ENCODE results near the gene CNTFR. TPM values are rescaled to one million over a fixed set of nuclear protein-coding genes. Genes with fewer than 3 reads are reported as not detected.

Gene CNTFR
- total and polyA plus RNA-seq, 2 of the 8 experiments (the other 6 are each of a cell fraction or from before 2014, with no cell fraction given) = 1.2 to 4.2 TPM

DNA sequence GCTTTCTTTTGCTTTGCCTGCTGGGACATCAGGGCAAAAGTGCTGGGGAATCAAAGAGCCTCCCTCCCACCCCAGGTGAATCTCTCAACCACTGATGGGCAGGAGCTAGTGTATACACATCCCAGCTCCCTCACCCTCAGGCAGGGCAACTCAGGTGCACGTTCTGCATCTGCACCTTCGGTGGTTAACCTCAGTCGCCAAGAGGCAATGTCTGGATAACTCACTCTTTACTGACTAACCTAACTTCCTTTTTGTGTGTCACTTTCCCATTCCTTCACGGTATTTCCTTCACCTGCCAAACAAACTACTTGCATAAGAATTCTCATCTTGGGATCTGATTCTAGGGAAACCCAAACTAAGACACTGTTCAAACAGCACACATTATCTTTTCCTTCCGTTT lies 26.3 kb downstream of the CNTFR start:
- Histone ChIP-seq H3K56ac (replicated peaks; ENCODE audit: insufficient read length, low read depth, low read length) (no peak overlapping the region), H3K18ac (ENCODE audit: extremely low read depth, low read length) (no peak overlapping the region), H3K9me3 (ENCODE audit: insufficient read depth in 2 of 2, low read depth in 1 of 2, low read length in 1 of 2) (0 out of 4 replicates have a peak, but pooled peaks cover 0 to 3% of the 10 kb centered on the region in 2 experiments), H2AK5ac (ENCODE audit: low read depth, low read length) (no peak overlapping the region), H3K79me1 (ENCODE audit: low read depth, low read length) (no peaks in the 10 kb centered on the region), H3K4me1 (replicated peaks in 1 of 4; ENCODE audit: control insufficient read depth in 3 of 4, insufficient read depth in 4 of 4, low read length in 3 of 4) (peaks cover 5 to 32% (median 20%) of the 10 kb centered on the region in 4 experiments), H2BK120ac (replicated peaks; ENCODE audit: low read depth, low read length) (no peak overlapping the region), H4K5ac (ENCODE audit: insufficient read length, low read depth, low read length) (no peak overlapping the region), H3K36me3 (ENCODE audit: control insufficient read depth in 2 of 4, insufficient read depth in 4 of 4, low read length in 3 of 4) (no peaks in the 10 kb centered on the region), H3K14ac (ENCODE audit: insufficient read length) (no peak overlapping the region), H3K27me3 (replicated peaks in 1 of 4; ENCODE audit: control insufficient read depth in 3 of 4, extremely low read depth in 1 of 4, insufficient read depth in 3 of 4, low read length in 3 of 4) (peaks cover 0 to 3% (median 1%) of the 10 kb centered on the region in 4 experiments; a peak in 3 of 7 replicates), H2BK20ac (ENCODE audit: low read length) (no peak overlapping the region), H4K8ac (ENCODE audit: extremely low read depth, insufficient read depth, low read length) (no peak overlapping the region), H2AFZ (ENCODE audit: low read length) (no peak overlapping the region), H2BK12ac (ENCODE audit: low read depth, low read length) (no peak overlapping the region), H2BK15ac (ENCODE audit: low read length) (no peak overlapping the region), H3K27ac (ENCODE audit: low read depth, low read length) (no peak overlapping the region), H3K4me2 (ENCODE audit: insufficient read depth in 1 of 2, low read depth in 2 of 2, low read length in 2 of 2) (no peak overlapping the region), H3K79me2 (ENCODE audit: control insufficient read depth in 1 of 2, insufficient read depth in 2 of 2, low read length in 2 of 2) (no peaks in the 10 kb centered on the region), H3K23ac (ENCODE audit: insufficient read length) (no peak overlapping the region), H3K4me3 (ENCODE audit: extremely low read depth in 1 of 4, insufficient read depth in 2 of 4, low read depth in 3 of 4, low read length in 4 of 4) (no peak overlapping the region), H3K4ac (replicated peaks; ENCODE audit: insufficient read length, low read depth, low read length) (no peak overlapping the region), H4K91ac (replicated peaks; ENCODE audit: insufficient read length, low read length) (no peak overlapping the region), H2BK5ac (ENCODE audit: low read depth, low read length) (no peak overlapping the region), H3K9ac (replicated peaks in 1 of 4; ENCODE audit: extremely low read depth in 1 of 4, low read depth in 3 of 4, low read length in 3 of 4) (no peak overlapping the region), H3K23me2 (ENCODE audit: low read depth, low read length) (no peaks in the 10 kb centered on the region), H4K20me1 (replicated peaks in 1 of 2; ENCODE audit: control insufficient read depth in 1 of 2, insufficient read depth in 2 of 2, low read length in 2 of 2) (no peaks in the 10 kb centered on the region)
- POLR2A ChIA-PET (ENCODE audit: partially characterized antibody) = interaction anchor here (1.1 to 1.6 kb wide), 2 partner anchors 22 to 48 kb away, joined by 3 to 6 read pairs; no protein-coding TSS in a partner anchor
- DNase-seq (ENCODE audit: low read depth in 1 of 2, low spot score in 2 of 2) (no peak), FAIRE-seq (no peak)
- 84% methylated on average over 5 of the region's 5 CpGs; no CpG with 5 or more reads in 1 of the 2 experiments for WGBS, 2 experiments (ENCODE audit: extremely low coverage in 1 of 2, insufficient coverage in 1 of 2, insufficient read length in 1 of 2, insufficient replicate concordance in 2 of 2, low coverage in 1 of 2, low lambda C conversion rate in 2 of 2, missing lambda C conversion rate in 1 of 2)
- CTCF ChIA-PET (ENCODE audit: partially characterized antibody) = interaction anchor here (0.8 to 11.9 kb wide), 32 partner anchors 7 to 159 kb away, joined by 3 to 241 read pairs (median 8); partner anchors contain the start of genes CNTFR and SIGMAR1
- TF ChIP-seq, protein P1, sequence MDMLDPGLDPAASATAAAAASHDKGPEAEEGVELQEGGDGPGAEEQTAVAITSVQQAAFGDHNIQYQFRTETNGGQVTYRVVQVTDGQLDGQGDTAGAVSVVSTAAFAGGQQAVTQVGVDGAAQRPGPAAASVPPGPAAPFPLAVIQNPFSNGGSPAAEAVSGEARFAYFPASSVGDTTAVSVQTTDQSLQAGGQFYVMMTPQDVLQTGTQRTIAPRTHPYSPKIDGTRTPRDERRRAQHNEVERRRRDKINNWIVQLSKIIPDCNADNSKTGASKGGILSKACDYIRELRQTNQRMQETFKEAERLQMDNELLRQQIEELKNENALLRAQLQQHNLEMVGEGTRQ (IDR thresholded peaks at IDR 0.05; ENCODE audit: low read length) = no peak
- TF ChIP-seq JUND (IDR thresholded peaks at IDR 0.05; ENCODE audit: low read length) (no peak), CHD2 (IDR thresholded peaks at IDR 0.05; ENCODE audit: low read length) (no peak), SIX5 (IDR thresholded peaks at IDR 0.05; ENCODE audit: low read depth, low read length) (no peak), HDAC2 (IDR thresholded peaks at IDR 0.05; ENCODE audit: borderline replicate concordance in 1 of 2, low read depth in 2 of 2, low read length in 2 of 2) (no peak), CTBP2 (IDR thresholded peaks at IDR 0.05; ENCODE audit: borderline replicate concordance, insufficient read depth, insufficient read length, low read length) (no peak), TAF7 (optimal IDR thresholded peaks at IDR 0.05; ENCODE audit: borderline replicate concordance, low read depth, low read length) (no peak), PHF8 (conservative IDR thresholded peaks at IDR 0.05; ENCODE audit: low read depth, low read length) (no peak), CEBPB (IDR thresholded peaks at IDR 0.05; ENCODE audit: low read depth, low read length) (no peak)
- TF ChIP-seq, protein P2, sequence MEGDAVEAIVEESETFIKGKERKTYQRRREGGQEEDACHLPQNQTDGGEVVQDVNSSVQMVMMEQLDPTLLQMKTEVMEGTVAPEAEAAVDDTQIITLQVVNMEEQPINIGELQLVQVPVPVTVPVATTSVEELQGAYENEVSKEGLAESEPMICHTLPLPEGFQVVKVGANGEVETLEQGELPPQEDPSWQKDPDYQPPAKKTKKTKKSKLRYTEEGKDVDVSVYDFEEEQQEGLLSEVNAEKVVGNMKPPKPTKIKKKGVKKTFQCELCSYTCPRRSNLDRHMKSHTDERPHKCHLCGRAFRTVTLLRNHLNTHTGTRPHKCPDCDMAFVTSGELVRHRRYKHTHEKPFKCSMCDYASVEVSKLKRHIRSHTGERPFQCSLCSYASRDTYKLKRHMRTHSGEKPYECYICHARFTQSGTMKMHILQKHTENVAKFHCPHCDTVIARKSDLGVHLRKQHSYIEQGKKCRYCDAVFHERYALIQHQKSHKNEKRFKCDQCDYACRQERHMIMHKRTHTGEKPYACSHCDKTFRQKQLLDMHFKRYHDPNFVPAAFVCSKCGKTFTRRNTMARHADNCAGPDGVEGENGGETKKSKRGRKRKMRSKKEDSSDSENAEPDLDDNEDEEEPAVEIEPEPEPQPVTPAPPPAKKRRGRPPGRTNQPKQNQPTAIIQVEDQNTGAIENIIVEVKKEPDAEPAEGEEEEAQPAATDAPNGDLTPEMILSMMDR (IDR thresholded peaks at IDR 0.05; ENCODE audit: control extremely low read depth in 1 of 3, insufficient read depth in 1 of 3, low read depth in 1 of 3, low read length in 3 of 3) = no peak

All from H1 (cell line).